ENCODE measurements around the gene TFDP2. TPM values are rescaled to one million over a fixed set of nuclear protein-coding genes. Genes with fewer than 3 reads are reported as not detected.
"Not testable (repeated sequence)": the region's sequence is repeated elsewhere in the genome, so short reads cannot be mapped to it uniquely, and the experiment has no call there.

Gene TFDP2
- total RNA-seq, 1 donor from 2014 or later, result 41.3 TPM

DNA sequence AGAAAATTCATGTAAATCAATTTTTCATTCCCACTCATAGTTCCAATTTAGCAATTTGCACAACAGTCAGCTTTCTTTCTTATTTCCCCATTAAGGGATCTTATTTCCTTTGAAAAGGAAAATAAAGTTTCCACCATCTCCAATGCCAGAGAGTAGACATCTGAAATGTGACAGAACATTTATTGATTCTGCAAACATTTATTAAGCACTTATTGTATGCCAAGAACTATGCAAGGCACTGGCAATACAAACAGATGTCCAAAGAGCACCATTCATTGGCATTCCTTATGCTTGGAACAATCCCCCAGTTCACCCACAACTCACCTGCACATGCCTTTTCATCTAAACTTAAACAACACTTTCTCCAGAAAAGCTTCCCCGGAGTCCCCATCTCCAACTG, 2.5 kb upstream of the TFDP2 start:
- Histone ChIP-seq H3K36me3 (no peaks in the 10 kb centered on the region), H3K4me3 (no peak overlapping the region), H3K27me3 (ENCODE audit: low read depth) (no peaks in the 10 kb centered on the region), H3K9me3 (no peaks in the 10 kb centered on the region), H3K4me1 (peaks cover 15% of the 10 kb centered on the region), H3K27ac (no peak overlapping the region)
- intact Hi-C loops (cut with DNase I), result no loop called here
- DNase-seq (no peak), ATAC-seq (no peak)
- TF ChIP-seq, protein P1, sequence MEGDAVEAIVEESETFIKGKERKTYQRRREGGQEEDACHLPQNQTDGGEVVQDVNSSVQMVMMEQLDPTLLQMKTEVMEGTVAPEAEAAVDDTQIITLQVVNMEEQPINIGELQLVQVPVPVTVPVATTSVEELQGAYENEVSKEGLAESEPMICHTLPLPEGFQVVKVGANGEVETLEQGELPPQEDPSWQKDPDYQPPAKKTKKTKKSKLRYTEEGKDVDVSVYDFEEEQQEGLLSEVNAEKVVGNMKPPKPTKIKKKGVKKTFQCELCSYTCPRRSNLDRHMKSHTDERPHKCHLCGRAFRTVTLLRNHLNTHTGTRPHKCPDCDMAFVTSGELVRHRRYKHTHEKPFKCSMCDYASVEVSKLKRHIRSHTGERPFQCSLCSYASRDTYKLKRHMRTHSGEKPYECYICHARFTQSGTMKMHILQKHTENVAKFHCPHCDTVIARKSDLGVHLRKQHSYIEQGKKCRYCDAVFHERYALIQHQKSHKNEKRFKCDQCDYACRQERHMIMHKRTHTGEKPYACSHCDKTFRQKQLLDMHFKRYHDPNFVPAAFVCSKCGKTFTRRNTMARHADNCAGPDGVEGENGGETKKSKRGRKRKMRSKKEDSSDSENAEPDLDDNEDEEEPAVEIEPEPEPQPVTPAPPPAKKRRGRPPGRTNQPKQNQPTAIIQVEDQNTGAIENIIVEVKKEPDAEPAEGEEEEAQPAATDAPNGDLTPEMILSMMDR (IDR thresholded peaks at IDR 0.05), result no peak

DNA sequence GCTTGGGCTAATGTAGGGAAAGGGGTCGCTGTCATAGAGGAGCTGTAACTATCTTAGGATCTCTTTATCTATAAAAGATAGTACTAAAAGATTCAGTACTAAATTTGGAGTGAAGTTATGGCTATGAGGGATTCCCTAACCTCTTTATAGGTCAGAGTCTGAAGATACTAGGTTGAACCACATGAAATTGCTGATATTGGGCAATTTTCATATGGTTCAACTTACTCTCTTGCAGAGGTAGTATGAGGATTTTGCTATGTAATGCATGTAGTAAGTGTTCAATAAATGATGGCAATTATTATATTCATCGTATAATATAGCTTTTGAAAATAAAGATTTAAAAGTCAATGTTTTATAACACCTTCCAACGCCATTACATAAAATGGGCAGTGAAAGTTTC, 1.9 kb upstream of the TFDP2 start:
- TF ChIP-seq, protein P1 (IDR thresholded peaks at IDR 0.05), result no peak
- Histone ChIP-seq H3K9me3 (no peaks in the 10 kb centered on the region), H3K27me3 (ENCODE audit: low read depth) (no peaks in the 10 kb centered on the region), H3K27ac (no peak overlapping the region), H3K36me3 (no peaks in the 10 kb centered on the region), H3K4me1 (peaks cover 15% of the 10 kb centered on the region), H3K4me3 (no peak overlapping the region)
- no peak for ATAC-seq
- intact Hi-C loops (cut with DNase I), result no loop called here
- no peak for DNase-seq

DNA sequence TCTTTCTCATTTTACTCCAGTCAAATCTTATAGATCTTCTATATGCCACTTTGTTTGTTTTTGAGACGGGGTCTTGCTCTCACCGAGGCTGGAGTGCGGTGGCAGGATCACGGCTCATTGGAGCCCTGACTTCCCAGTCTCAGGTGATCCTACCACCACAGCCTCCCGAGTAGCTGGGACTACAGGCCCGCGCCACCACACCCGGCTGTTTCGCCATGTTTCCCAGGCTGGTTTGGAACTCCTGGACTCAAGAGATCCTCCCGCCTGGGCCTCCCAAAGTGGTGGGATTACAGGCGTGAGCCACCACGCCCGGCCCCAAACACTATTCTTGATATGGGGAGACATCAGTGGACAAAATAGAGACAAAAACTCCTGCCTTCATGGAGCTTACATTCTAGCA, 927 bp upstream of the TFDP2 start:
- Histone ChIP-seq H3K27me3 (ENCODE audit: low read depth) (no peaks in the 10 kb centered on the region), H3K4me1 (peaks cover 15% of the 10 kb centered on the region), H3K36me3 (no peaks in the 10 kb centered on the region), H3K9me3 (no peaks in the 10 kb centered on the region), H3K4me3 (no peak overlapping the region), H3K27ac (no peak overlapping the region)
- intact Hi-C loops (cut with DNase I), result no loop called here
- DNase-seq (no peak), ATAC-seq (no peak)
- TF ChIP-seq, protein P1 (IDR thresholded peaks at IDR 0.05), result no peak

DNA sequence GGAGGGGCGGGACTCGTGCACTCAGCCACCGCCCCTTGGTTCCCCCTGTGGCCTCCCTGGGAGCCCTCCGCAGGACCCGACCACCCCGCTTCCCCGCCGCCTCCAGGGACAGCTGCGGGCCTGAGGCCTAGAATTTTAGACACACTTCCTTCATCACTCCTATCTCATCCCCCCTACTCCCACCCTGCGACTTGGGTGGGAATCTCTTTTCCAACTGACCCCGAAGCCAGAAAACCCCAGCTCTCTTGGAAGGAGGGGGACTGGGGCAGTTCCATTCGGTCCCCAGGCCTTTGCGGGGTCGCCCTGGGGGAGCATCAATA, 289 bp upstream of the TFDP2 start:
- H3K36me3 ChIP-seq, result no peaks in the 10 kb centered on the region
- H3K4me1 ChIP-seq, result peaks cover 15% of the 10 kb centered on the region
- ATAC-seq (no peak), DNase-seq (no peak)
- H3K4me3 ChIP-seq, result peak overlapping the region; percentile 86
- intact Hi-C loops (cut with DNase I), result no loop called here
- H3K27ac ChIP-seq, result peak overlapping the region; percentile 89
- TF ChIP-seq, protein P1 (IDR thresholded peaks at IDR 0.05), result no peak
- no peaks in the 10 kb centered on the region for H3K27me3 ChIP-seq (ENCODE audit: low read depth)
- H3K9me3 ChIP-seq, result no peaks in the 10 kb centered on the region

DNA sequence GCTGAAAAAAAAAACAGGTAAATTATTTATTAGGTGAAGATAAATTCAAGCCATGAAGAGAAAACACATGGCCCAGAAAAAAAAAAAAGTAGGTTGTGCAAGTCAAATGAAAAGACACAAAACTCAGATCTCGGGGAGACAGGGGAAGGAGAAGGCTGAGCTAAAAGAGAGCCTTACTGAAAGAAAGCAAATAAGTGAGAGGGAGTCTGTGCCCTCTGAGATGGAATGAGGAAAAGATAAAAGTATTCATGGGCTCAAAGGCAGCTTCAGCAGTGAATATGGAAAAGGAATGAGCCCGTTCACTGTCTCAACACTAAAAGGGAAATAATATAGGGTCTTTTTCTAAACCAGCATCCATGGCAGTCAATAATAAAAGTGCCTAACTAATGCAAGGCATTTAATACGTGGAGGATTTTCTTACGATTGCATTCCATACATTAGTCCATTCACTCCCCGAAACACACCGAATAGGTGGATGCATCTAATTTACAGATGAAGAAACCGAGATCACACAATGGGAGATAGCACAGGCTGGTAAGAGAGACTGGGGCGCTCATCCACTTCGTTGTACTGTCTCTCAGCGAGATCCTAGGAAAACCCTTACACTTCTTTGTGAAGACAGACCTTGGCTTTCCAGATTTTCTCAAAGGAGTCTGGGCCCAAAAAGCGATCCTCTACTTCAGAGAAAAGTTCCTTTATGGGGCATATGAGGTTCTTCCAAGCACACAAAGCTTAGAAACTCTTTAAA, 1.1 kb downstream of the TFDP2 start:
- ATAC-seq, result no peak

DNA sequence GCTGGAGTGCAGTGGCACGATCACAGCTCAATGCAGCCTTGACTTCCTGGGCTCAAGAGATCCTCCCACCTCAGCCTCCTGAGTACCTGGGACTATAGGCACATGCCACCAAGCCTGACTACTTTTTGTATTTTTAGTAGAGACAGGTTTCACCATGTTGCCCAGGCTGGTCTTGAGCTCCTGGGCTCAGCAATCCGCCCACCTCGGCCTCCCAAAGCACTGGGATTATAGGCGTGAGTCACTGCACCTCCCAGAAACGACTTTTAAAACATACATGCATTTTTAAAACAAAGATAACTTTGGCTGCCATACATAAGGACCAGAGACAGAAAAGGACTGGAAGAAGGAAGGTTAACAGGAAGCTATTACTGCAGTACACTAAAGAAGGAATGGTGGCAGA, 4.8 kb downstream of the TFDP2 start:
- peaks cover 15% of the 10 kb centered on the region for H3K4me1 ChIP-seq
- DNase-seq; H3K27ac ChIP-seq; ATAC-seq; H3K4me3 ChIP-seq; H3K9me3 ChIP-seq; H3K27me3 ChIP-seq (ENCODE audit: low read depth); H3K36me3 ChIP-seq; intact Hi-C loops (cut with DNase I): not testable (repeated sequence)

More for the DNA sequence above, 1.1 kb downstream of the TFDP2 start:
- Histone ChIP-seq H3K36me3 (no peaks in the 10 kb centered on the region), H3K27me3 (ENCODE audit: low read depth) (no peaks in the 10 kb centered on the region), H3K4me1 (peaks cover 15% of the 10 kb centered on the region), H3K9me3 (no peaks in the 10 kb centered on the region), H3K4me3 (peak overlapping the region; percentile 86), H3K27ac (peak overlapping the region; percentile 89)
- DNase-seq, result no peak
- TF ChIP-seq, protein P1 (IDR thresholded peaks at IDR 0.05), result no peak
- intact Hi-C loops (cut with DNase I), result no loop called here

DNA sequence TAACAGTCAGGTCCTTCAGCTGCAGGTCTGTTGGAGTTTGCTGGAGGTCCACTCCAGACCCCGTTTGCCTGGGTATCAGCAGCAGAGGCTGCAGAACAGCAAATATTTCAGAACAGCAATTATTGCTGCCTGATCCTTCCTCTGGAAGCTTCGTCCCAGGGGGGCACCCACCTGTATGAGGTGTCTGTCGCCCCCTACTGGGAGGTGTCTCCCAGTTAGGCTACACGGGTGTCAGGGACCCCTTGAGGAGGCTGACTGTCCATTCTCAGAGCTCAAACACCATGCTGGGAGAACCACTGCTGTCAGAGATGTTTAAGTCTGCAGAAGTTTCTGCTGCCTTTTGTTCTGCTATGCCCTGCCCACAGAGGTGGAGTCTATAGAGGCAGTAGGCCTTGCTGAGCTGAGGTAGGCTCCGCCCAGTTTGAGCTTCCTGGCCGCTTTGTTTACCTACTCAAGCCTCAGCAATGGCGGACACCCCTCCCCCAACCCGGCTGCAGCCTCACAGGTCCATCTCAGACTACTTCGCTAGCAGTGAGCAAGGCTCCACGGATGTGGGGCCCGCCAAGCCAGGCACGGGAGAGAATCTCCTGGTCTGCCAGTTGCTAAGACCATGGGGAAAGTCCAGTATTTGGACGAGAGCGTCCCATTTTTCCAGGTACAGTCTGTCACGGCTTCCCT, 8.6 kb downstream of the TFDP2 start:
- DNase-seq; ATAC-seq; intact Hi-C loops (cut with DNase I); H3K27ac ChIP-seq; H3K36me3 ChIP-seq; H3K4me1 ChIP-seq; H3K27me3 ChIP-seq (ENCODE audit: low read depth); H3K9me3 ChIP-seq; H3K4me3 ChIP-seq: not testable (repeated sequence)

DNA sequence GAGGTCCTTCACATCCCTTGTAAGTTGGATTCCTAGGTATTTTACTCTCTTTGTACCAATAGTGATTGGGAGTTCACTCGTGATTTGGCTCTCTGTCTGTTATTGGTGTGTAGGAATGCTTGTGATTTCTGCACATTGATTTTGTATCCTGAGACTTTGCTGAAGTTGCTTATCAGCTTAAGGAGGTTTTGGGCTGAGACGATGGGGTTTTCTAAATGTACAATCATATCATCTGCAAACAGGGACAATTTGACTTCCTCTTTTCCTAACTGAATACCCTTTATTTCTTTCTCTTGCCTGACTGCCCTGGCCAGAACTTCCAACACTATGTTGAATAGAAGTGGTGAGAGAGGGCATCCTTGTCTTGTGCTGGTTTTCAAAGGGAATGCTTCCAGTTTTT, 12.3 kb downstream of the TFDP2 start:
- H3K27ac ChIP-seq; H3K36me3 ChIP-seq; DNase-seq; ATAC-seq; H3K4me3 ChIP-seq; H3K27me3 ChIP-seq (ENCODE audit: low read depth); H3K9me3 ChIP-seq; intact Hi-C loops (cut with DNase I); H3K4me1 ChIP-seq: not testable (repeated sequence)
